Stimulated activated naive B cell treated with anti-CD40 and anti-IgM and Interleukin-4, amounts not matched to agents 10 μg/mL and 1 μg/mL and 100 μg/mL, for 72 hours (primary cell): ENCODE data around the gene TPSG1.

ENCODE experiments used
- ATAC-seq, 2 donors: fragments of 150-1000 bp; cut with Tn5 transposase; replicated peaks; 2 replicates each; pipeline ENCODE4 v1.10.0; 2021; ENCODE audit warnings: moderate library complexity in 1 of 2
- DNase-seq: peaks from one replicate; pipeline ENCODE4 v3.0.0; 2021
- H3K27ac Mint-ChIP-seq: one replicate; pipeline ENCODE4 v1.8.0; 2022; ENCODE audit warnings: mild to moderate bottlenecking, mixed read lengths
- H3K27me3 Mint-ChIP-seq, 2 donors: one replicate each; pipeline ENCODE4 v1.8.0; 2022; ENCODE audit warnings: mixed read lengths in 2 of 2
- H3K36me3 Mint-ChIP-seq, 2 donors: one replicate each; pipeline ENCODE4 v1.8.0; 2022; ENCODE audit warnings: mixed read lengths in 2 of 2, mild to moderate bottlenecking in 1 of 2
- H3K4me1 Mint-ChIP-seq, 2 donors: one replicate each; pipeline ENCODE4 v1.8.0; 2022; ENCODE audit warnings: mixed read lengths in 2 of 2, mild to moderate bottlenecking in 1 of 2
- H3K4me3 Mint-ChIP-seq, 2 donors: one replicate each; pipeline ENCODE4 v1.8.0; 2022; ENCODE audit warnings: mild to moderate bottlenecking in 2 of 2, mixed read lengths in 2 of 2, moderate library complexity in 1 of 2
- H3K9me3 Mint-ChIP-seq, 2 donors: one replicate each; pipeline ENCODE4 v1.8.0; 2022; ENCODE audit warnings: mixed read lengths in 2 of 2, mild to moderate bottlenecking in 1 of 2

Gene TPSG1

DNA sequence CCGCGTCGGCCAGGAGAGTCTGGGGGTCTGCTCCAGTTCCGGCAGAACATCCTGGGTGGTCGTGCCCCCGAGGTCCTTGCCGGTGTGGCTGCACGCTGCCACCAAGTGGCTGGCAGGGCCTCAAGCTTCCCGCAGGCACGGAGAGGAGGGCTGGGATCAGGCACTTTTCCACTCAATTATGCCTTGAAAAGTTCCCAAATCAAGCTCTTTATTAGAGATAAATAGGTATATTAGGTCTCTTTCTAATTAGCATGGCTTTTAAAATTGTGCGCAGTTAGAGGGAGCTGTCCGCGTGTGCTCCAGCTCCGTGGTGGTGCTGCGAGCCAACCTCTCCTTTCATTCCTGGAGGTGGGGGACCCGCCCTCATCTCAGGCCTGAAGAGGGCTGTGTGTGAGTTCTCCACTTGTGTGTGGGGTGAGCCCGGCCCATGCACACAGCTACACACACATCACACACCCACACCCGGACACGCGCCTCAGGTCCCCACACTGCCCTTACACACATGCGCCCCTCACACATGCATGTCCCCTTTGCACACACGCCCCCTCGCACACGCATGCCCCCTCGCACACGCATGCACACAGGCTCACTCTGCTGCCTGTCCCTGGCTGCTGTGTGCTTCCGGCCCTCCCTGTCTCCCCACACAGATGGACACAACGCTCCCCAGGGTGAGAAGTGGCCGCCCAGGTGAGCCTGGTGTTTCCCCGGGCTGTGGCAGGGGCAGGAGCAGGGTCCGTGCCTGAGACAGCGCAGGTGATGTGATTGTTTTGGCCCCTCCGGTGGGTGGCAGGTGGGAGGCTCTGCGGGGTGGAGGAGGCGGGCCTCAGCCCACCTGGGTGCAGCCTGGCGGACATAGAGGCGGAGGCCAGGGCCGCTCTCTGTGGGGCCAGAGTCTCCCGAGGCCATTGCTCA, 43.4 kb downstream of the TPSG1 start:
- Mint-ChIP-seq H3K4me3 (no peak overlapping the region), H3K4me1 (no peaks in the 10 kb centered on the region), H3K27me3 (peaks cover 0 to 11% of the 10 kb centered on the region in 2 donors), H3K9me3 (no peaks in the 10 kb centered on the region), H3K27ac (no peak overlapping the region), H3K36me3 (no peaks in the 10 kb centered on the region)
- DNase-seq: no peak
- no peak for ATAC-seq

DNA sequence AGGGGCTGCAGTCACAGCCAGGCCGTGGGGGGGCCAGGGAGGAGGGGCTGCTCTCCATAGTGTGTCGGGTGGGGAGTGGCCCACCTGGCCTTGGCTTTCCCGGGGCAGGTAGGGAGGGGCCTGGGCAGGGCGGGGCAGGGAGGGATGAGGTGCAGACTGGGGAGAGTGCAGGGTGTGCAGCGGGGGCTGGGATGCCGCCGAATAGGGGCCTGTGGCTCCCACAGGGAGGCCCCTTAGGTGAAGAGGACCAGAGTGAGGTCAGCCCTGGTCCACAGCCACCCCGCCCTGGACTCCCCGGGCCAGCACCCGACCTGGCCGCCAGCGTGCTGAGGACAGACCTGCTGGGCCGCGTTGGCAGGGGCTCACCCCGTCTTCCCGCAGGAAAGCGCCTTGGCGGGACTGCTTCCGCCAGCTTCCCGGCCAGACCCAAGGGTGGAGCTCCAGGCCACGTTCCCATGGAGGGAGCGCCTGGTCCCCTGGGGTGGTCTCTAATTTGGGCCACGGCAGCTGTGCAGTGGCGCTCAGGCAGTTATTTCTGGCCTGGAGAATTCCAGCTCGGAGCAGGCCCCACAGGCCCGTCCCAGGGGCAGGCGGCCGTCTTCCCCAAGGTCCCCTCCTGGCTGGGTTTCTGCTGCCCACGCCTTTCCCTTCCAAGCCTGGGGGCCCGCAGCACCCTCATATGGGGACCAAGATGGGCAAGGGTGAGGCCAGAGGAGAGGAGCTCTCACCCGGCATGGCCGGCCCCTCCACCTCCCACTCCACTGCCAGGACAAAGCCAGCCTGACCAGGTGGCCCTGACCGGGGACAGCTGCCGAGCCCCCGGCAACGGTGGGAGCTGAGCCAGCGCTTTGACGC, 44.3 kb downstream of the TPSG1 start:
- DNase-seq: no peak
- Mint-ChIP-seq H3K27me3 (peaks cover 0 to 11% of the 10 kb centered on the region in 2 donors), H3K36me3 (no peaks in the 10 kb centered on the region), H3K4me3 (no peak overlapping the region), H3K27ac (no peak overlapping the region), H3K4me1 (no peaks in the 10 kb centered on the region), H3K9me3 (no peaks in the 10 kb centered on the region)
- ATAC-seq: no peak

DNA sequence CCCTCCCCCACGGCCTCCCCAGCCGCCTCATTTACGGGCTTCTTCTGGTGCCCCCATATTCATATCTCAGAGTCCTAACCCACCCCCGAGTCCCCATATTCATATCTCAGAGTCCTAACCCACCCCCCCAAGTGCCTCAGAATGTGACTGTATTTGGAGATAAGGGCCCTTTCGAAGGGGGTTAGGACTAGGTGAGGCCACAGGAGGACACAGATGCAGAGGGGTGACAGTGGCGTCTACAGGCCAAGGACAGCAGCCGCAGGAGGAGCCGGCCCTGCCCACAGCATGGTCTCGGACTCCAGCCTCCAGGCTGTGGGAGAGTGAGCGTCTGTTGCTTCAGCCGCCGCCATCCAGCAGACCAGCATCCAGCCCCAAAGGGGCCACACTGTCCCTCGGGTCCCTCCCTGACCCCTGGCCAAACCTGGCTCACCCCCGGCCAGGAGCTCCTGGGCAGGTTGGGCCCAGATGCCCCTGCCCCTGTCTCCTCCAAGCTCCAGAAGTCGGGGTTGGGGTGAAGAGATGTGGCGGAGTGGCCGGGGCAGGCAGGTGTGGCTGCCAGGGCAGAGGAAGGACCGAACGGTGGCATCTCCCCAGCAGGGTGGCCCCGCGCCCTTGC, 46.7 kb downstream of the TPSG1 start:
- H3K4me3 Mint-ChIP-seq: no peak overlapping the region
- no peak for DNase-seq
- H3K9me3 Mint-ChIP-seq: no peaks in the 10 kb centered on the region
- ATAC-seq: no peak
- H3K27ac Mint-ChIP-seq: no peak overlapping the region
- peaks cover 0 to 11% of the 10 kb centered on the region in 2 donors for H3K27me3 Mint-ChIP-seq
- H3K36me3 Mint-ChIP-seq: no peaks in the 10 kb centered on the region
- no peaks in the 10 kb centered on the region for H3K4me1 Mint-ChIP-seq

DNA sequence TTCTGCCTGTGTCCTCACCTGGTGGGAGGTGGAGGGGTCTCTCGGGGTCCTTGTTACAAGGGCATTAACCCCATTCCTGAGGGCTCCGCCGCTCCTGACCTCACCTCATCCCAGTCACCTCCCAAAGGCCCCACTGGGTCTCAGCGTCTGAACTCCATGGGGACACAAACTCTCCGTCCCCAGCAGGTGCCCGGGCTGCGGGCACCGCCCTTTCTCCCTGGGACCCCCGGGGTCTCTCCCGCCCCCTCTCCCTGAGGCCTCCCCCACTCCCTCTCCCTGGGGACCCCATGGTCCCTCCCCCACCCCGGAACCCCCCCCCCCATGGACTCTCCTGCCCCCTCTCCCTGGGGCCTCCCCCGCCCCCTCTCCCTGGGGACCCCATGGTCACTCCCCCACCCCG, 47.3 kb downstream of the TPSG1 start:
- no peak for ATAC-seq
- Mint-ChIP-seq H3K4me1 (no peaks in the 10 kb centered on the region), H3K9me3 (no peaks in the 10 kb centered on the region), H3K27me3 (peaks cover 0 to 11% of the 10 kb centered on the region in 2 donors), H3K4me3 (no peak overlapping the region), H3K27ac (no peak overlapping the region), H3K36me3 (no peaks in the 10 kb centered on the region)
- no peak for DNase-seq

DNA sequence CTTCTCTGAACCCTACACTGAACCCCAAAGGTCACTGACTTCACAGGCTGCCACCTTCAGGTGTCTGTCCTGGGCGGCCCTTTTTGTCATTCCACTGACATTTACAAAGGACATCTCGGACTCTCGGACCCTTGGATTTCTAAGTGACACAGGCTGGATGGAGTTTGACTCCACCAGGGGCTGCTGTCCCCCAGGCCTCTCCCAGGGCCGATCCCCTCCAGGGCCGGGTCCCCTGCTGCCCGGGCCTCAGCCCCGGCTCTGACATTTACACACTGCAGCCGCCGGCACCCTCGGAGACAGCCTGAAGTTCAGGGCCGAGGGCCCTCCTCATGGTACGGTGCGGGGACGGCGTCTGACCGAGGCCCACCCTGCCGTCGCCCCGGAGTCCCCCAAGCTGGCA, 48.0 kb downstream of the TPSG1 start:
- H3K4me1 Mint-ChIP-seq: no peaks in the 10 kb centered on the region
- H3K4me3 Mint-ChIP-seq: no peak overlapping the region
- H3K36me3 Mint-ChIP-seq: no peaks in the 10 kb centered on the region
- no peaks in the 10 kb centered on the region for H3K9me3 Mint-ChIP-seq
- DNase-seq (no peak), ATAC-seq (no peak)
- H3K27me3 Mint-ChIP-seq: peaks cover 0 to 10% of the 10 kb centered on the region in 2 donors
- H3K27ac Mint-ChIP-seq: no peak overlapping the region

DNA sequence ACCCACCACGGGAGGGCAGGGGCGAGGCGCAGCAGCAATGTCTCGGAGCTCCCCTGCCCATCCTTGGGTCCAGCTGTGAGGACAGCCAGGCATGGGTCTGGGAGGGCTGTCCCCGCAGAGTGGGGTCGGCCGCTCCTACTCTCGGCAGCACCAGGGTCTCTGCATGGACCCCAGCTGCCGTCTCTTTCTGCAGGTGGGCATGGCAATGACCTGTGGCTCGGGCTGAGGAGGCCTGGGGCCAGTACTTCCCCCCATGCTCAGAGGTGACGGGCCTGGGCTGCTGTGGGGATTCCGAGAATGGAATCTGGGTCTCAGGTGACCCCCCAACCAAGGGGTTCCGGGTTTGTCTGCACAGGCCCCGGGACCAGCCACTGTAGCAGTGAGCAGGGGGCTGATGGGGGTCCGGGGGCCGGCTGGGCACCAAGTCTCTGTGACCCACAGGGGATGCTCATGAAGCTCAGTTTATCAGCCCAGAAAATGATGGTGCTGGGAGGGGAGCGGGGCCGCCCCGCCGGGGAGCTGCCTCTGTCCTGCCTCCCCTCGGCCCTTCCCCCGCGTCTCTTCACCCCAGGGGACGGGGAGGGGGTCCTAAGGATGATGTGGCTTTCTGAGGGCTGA, 48.7 kb downstream of the TPSG1 start:
- no peaks in the 10 kb centered on the region for H3K4me1 Mint-ChIP-seq
- no peak overlapping the region for H3K4me3 Mint-ChIP-seq
- DNase-seq (no peak), ATAC-seq (no peak)
- no peak overlapping the region for H3K27ac Mint-ChIP-seq
- no peaks in the 10 kb centered on the region for H3K9me3 Mint-ChIP-seq
- no peaks in the 10 kb centered on the region for H3K36me3 Mint-ChIP-seq
- H3K27me3 Mint-ChIP-seq: peaks cover 0 to 6% of the 10 kb centered on the region in 2 donors

DNA sequence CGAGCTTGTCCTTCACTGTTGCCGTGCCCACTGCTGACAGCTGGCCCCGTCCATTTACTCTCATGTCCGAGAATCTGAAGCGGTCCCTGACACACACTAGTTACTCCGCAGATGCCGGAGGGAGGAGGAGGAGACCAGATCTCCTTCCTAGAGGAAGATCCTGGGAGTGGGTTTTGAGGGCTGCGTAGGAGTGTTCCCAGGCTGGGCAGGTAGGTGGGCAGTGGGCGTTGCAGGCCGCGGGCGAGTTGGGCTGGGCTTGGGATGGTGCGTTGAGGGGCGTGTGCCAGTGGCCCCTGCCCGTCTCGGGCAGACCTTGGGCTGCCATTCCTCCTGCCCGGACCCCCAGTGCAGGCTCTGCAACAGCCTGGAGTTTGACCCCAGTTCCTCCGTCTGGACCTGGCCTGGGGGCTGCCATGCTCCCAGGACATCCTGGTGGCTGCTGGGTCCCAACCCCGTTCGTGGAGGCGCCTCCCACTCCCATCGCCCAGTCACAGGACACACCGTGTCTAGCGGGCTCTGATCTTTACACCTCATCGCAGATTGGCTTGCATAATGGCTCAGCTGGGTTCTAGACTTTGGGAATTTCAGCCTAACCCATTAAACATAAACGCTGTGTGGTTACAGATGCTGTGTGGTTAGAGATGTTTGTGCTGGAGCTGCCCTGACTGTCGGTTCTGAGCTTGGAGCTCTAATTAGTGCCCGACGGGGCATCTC, 49.3 kb downstream of the TPSG1 start:
- DNase-seq (no peak), ATAC-seq (no peak)
- no peaks in the 10 kb centered on the region for H3K9me3 Mint-ChIP-seq
- H3K27ac Mint-ChIP-seq: no peak overlapping the region
- H3K27me3 Mint-ChIP-seq: peaks cover 0 to 6% of the 10 kb centered on the region in 2 donors
- H3K4me1 Mint-ChIP-seq: no peaks in the 10 kb centered on the region
- no peak overlapping the region for H3K4me3 Mint-ChIP-seq
- H3K36me3 Mint-ChIP-seq: no peaks in the 10 kb centered on the region

DNA sequence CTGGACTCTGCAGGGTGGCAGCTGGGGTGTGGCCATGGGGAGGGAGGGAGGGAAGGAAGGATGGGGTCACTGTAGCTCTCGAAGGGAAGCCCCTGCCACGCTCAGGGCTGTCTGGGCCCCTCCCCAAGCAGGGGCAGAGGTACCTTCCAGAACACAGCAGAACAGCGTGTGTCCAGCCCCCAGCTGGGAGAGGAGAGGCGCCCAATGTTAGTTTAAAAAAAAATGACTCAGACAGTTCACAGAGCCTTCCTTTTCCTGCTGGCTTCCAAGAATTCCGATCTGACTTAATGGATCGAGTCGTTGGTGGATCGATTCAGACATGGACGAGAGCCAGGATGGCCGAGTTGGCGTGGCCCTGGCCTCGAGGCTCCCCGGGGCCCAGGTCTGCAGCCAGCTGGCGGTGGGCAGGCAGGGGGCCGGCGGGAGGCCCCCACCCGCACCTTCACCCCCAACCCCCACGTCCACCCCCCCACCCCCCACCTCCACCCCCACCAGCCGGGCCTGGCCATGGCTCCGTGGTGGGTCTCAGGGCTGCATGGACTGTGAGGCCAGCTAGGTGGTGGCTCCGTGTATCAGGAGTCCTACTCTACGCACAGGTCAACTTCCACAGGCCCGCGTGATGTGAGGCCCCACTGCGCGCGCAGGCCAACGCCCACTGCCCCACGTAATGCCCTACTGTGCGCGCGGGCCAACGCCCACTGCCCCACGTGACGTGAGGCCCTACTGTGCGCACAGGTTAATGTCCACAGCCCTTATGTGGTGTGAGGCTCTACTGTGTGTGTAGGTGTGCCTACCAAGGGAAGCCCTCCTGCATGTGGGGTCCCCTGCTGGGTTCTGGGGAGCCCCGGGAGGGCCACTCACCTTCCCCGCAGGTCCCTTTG, 50.4 kb downstream of the TPSG1 start:
- Mint-ChIP-seq H3K36me3 (no peaks in the 10 kb centered on the region), H3K4me1 (no peaks in the 10 kb centered on the region)
- ATAC-seq: no peak

DNA sequence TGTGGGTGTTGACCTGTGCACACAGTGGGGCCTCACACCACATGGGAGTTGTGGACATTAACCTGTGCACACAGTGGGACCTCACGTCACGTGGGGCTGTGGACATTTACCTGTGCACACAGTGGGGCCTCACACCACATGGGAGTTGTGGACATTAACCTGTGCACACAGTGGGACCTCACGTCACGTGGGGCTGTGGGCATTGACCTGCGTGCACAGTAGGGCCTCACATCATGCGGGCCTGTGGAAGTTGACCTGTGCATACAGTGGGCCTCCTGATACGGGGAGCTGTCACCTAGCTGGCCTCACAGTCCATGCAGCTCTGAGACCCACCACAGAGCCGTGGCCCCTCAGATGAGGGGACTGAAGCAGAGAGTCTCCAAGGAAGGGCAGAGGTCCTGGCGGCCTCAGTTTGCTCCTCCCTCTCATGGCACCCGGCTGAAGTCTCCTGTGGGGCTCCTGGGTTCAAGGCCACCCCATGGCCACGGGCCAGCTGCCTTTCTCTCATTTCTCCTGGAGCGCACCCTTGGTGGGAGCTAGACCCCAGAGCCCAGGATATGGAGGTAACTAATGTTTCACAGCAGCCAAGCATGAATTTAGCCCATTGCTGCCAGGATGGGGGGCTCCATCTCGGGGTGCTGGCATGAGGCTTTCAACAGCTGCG, 51.1 kb downstream of the TPSG1 start:
- Mint-ChIP-seq H3K4me3 (no peak overlapping the region), H3K27ac (no peak overlapping the region), H3K36me3 (no peaks in the 10 kb centered on the region), H3K27me3 (peaks cover 5% of the 10 kb centered on the region in 2 donors), H3K9me3 (no peaks in the 10 kb centered on the region), H3K4me1 (no peaks in the 10 kb centered on the region)
- no peak for ATAC-seq
- no peak for DNase-seq

More for the DNA sequence above, 50.4 kb downstream of the TPSG1 start:
- H3K9me3 Mint-ChIP-seq: no peaks in the 10 kb centered on the region
- peaks cover 3 to 5% of the 10 kb centered on the region in 2 donors for H3K27me3 Mint-ChIP-seq
- no peak overlapping the region for H3K4me3 Mint-ChIP-seq
- DNase-seq: no peak
- H3K27ac Mint-ChIP-seq: no peak overlapping the region

DNA sequence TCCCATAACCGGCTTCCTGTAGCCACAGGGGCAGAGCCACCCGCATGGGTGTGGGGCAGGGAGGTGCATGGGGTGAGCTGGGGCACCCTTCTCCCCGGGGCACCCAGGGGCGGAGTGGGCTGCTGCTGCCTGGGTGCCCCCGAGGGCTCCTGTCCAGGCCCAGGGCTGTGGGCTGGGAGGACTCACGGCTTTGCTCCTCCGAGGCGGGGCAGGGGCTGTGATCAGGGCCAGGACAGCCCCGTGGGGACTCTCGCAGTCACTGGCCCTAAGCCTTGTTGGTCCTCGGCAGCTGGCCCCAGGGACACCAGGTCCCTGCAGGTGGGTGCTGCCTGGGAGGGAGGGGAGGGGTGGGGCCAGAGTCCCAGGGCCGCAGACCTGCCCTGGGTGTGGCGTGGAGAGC, 52.4 kb downstream of the TPSG1 start:
- Mint-ChIP-seq H3K27me3 (peaks cover 5% of the 10 kb centered on the region in 2 donors), H3K9me3 (no peaks in the 10 kb centered on the region), H3K27ac (no peak overlapping the region), H3K4me1 (no peaks in the 10 kb centered on the region), H3K36me3 (no peaks in the 10 kb centered on the region), H3K4me3 (no peak overlapping the region)
- no peak for ATAC-seq
- no peak for DNase-seq

DNA sequence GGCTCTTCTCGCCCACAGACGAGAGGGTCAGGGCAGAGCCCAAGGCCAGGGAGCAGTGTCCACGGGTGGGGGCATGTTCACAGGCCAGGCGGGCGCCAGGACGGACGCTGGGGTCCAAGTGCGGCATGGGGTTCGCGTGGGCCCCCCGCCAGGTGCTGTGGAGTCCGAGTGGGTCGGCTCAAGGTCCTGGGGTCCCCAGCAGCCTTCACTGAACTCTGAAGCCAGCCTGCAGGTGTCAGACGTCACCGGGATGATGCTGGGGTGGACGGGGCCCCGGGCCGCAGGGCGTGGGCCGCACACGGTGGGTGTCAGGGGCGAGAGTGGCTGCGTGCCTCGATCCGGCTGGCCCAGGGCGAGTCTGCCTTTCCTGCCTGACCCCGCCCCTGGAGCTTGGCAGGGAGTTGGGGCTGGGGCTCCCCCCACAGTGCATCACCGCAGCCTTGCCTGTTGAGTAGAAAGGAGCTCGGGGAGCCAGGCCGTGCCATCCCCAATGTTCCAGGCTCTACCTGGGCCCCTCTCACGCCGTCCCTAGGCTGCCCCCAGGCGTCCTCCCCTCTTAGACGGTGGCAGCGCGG, 53.1 kb downstream of the TPSG1 start:
- H3K9me3 Mint-ChIP-seq: no peaks in the 10 kb centered on the region

More for the DNA sequence above, 53.1 kb downstream of the TPSG1 start:
- ATAC-seq (no peak), DNase-seq (no peak)
- Mint-ChIP-seq H3K27me3 (peaks cover 5% of the 10 kb centered on the region in 2 donors), H3K27ac (no peak overlapping the region), H3K4me3 (no peak overlapping the region), H3K36me3 (no peaks in the 10 kb centered on the region), H3K4me1 (no peaks in the 10 kb centered on the region)
